ENCODE data around the gene CSRNP3.

CSRNP3 gene

DNA sequence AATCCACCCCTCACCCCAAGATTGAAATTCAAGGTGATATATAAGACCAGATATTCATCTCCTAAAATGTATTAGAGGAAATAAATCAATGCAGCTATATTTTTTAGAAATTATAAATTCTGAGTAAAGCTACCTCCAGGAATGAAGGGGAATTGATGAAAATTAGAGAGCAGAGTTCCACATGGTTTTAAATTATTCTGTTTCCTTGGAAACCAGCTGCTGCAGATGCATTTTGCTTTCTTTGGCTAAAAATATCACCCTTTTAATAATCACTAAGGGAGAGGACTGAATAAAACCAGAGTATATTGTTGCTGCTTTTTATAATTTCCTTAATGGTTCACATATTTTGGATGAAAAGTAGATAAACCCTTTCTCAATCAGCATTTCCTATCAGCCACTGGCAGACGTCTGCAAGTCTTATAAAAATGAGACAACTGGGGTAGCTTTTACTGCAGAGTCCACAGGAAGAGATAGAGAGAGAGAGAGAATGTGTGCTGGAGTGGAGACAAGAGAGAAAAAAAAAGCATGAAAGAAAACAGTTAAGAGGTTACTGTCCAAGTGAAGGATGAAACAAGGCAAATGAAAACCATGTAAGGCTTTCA is 2.0 kb downstream of the CSRNP3 start:
- DNase-seq: no peak

DNA sequence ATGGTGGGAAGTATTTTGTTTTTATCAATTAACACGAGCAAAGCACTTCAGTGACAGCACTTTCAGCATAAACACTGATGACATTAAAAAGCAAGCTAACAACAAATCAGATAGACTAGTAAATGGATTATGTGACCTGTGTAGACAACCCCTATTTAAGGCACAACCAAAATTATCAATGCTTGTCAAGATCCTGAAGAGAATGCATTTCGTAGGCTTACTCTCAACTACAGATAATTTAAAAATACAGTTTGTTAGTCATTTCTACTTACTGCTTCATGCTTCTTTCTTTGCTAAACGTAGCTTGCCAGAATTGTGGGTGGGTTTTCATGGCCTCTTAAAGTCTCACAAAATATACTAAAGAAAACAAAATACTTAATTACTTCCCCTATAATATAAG is 3.4 kb downstream of the CSRNP3 start:
- no peak for DNase-seq

- no peak for DNase-seq
Measured at GRCh38 chr2:165474619-165475276, 5.2 kb downstream of the CSRNP3 start.

DNA sequence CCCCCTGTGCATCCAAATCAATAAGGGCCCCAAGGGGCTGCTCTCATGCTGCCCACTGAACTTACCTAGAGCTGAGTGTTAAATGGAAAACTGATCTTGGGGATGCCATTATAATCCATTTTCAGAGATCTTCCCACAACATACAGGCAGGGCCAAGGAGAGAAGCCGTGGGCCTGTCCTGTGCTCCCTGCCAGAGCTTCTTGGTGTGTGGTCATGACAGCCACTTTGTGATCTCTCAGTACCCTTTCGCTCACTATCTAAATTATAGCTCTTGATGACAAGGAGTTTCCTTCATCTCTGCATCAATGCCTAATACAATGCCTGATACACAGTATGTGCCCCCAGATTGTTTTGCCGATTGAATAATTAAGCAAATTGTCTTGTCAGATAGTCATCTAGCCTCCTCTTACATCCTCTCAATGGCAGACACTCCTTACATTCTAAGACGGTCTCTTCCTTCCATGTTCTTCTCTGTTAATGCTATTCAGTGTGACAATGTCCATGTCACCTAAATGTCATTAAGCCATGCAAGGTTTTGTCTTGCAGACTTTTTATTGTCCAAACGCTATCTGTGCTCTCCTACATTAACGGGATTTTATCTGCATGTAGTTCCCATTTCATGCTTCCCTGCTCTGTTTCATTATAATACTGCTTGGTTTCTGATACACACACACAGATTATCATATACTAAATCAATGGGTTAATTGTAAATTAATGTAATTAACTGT is 5.9 kb downstream of the CSRNP3 start:
- no peak for DNase-seq

- DNase-seq: no peak
Measured at GRCh38 chr2:165479856-165480255, 10.4 kb downstream of the CSRNP3 start.

GRCh38 chr2:165494573-165494972 is 25.1 kb downstream of the CSRNP3 start:
- DNase-seq: no peak

- DNase-seq: no peak
Measured at GRCh38 chr2:165497659-165498317, 28.3 kb downstream of the CSRNP3 start.

DNA sequence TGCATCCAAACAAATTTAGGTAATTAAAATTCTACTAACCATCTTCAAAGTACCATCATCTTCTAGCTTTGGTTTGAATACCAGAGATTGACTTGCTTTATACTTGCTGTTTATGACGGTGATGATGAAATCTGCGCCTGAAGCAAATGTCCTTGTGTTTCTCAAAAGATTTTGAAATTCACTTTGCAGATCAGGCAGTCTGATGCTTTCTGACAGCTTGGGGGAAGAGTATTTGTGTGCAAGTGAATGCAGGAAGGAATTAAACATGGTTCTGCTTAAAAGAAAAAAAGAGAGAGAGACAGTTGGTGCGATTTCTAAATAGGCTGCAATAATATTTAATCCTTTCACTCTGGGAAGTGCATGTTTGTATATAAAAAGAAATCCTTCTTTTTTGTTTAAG is 29.6 kb downstream of the CSRNP3 start:
- no peak for DNase-seq

DNA sequence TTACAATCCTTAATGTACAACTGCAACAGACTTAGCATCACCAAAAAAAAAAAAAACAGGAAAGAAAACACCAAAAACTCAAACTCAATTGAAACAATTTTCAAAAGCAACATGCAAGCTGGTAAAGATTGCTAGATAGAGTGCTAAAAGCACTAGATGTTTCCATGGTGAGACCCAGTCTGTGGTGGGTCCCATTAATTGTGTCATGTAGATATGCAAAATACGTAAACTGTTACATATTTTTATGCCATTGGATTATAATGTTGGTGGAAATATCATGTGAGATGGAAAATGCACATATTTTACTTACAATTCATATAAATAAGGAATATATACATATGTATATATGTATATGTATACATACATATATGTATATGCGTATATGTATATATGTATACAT is 30.5 kb downstream of the CSRNP3 start:
- no peak for DNase-seq

DNA sequence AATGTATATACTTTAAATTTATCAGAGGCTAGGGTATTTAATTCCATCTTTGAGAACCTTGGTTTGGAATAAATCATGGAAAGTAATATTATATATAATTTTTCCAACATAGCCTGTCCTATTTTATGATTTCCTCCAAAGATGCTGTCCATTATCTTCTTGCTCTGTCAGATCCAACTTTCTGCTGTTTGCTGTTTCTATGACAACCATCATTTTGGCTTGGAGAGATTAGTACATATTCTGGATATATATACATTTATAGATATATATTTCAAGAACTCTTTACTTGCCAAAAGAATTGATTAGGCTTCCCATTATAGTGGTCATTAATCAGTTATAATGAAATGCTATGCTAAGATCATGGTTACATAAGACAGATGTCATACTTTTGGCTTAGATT is 31.3 kb downstream of the CSRNP3 start:
- no peak for DNase-seq

GRCh38 chr2:165505514-165505913 is 36.0 kb downstream of the CSRNP3 start:
- no peak for DNase-seq

DNA sequence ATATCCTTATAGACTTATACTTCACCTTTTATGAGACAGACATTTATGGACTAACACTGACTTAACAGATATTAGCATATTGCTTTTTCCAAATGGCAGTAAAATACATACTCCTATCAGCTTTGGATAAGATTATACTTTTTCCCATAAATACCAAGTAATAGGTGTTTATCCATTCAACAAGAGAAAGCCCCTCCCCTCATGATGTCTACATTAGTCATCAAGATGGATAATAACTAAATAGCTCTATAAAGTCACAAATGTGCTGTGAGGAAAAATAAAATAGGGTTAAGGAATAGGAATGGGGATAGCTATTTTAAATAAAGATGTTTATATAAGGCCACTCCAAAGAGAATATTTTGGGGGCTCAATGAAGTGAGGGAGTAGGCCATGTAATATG is 39.4 kb downstream of the CSRNP3 start:
- no peak for DNase-seq

DNA sequence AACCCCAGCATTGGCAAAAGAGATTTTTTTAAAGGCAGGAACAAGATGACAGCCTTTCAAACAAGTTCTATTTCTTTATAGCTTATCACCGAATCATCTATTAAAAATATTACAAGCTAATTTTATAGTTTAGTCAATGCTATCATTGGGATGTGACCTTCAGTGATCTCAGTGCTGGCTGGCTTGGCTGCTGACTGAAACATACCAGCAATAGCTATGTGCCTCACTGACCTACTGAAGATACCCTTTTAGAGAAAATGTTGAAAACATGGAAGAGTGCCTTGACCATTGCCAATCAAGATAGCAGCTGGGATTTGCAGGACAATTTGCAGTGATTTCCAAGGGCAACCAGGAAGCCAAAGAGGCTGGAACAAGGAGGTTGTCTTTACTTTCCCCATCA is 44.0 kb downstream of the CSRNP3 start:
- DNase-seq: no peak

DNA sequence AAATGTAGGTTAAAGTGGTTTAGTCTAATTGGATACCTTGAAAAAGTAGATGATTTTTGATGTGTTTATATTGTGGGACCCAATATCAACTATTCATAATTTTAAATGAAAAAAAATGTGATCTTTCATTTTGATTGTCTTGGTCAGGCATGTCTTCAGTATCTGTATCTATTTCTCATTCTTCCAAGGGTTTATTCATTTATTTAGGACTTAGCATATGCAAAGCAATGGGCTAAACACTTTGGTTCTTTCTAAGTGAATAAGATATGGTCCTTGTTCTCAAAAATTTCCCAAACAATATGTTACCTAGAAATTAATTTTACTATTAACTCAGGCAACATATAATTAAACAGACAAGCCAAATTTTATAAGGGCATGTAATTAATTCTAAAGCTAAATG is 49.1 kb downstream of the CSRNP3 start:
- DNase-seq: no peak

DNA sequence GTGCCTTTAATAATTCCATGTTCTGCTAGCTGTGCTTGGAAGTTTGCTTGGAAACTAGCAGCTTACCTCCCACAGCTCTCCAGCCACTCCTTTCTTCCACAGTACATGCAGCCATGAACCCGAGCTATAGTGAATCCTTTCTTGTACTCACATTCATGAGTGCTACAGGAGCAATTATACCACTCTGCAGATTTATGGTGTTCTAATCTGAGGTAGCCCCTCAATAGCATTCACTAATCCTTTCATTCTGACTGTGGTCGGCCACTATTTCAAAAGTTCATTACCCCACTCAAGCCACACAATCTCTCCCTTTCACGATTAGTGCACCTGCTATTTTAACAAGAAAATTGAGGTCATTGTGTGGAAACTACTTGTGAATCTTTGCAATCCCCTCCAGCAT is 53.2 kb downstream of the CSRNP3 start:
- no peak for DNase-seq

DNA sequence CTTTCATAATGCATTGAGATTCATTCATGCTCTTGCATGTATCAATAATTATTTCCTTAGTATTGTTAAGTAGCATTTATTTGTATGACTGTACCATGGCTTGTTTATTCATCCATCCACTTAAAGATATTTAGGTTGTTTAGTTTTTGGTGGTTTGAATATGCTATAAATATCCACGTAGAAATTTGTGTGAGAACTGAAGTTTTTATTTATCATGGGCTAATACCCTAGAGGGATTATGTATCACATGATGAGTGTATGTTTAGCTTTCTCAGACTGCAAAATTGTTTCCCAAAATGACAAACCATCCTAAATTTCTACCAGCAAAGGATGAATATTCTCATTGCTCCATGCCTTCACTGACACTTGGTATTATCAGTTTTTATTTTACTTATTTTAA is 55.2 kb downstream of the CSRNP3 start:
- no peak for DNase-seq

DNA sequence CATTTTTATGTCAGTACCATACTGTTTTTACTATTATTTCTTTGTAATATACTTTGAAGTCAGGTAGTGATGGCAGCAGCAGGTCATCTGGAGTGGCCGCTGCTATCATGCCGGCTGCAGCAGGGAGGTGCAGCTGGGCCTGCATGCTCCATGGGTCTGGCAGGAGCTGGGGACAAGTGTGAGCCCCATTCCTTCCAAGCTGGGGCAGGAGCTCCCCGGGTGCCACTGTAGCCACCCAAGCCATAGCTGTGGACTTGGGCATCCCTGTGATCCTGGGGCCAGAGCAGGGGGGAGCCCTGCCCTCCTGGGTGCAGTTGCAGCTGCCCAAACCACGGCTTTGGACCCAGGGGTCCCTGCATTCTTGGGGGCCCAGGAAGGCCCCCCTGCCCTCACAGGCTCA is 59.2 kb downstream of the CSRNP3 start:
- DNase-seq: no peak

- DNase-seq: no peak
Measured at GRCh38 chr2:165529130-165529529, 59.6 kb downstream of the CSRNP3 start.

DNA sequence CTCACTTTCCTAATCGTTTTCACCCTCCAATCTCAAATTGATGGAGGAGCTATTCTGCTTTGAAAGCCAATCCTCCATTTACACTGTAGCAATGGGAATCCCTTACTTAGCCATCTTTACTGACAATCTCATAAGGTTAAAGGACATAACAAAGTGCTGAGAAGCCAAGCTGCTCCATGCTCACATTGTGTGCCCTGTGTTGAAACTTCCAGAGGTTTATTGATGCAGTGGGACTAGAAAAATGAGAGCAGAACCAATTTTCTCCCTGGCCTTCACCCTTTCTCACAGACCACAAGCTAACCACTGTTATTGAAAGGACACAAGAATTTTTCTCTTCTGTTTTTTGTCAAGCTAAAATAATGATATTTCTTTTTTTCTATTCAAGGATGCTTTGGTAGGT is 63.8 kb downstream of the CSRNP3 start:
- DNase-seq: no peak

DNA sequence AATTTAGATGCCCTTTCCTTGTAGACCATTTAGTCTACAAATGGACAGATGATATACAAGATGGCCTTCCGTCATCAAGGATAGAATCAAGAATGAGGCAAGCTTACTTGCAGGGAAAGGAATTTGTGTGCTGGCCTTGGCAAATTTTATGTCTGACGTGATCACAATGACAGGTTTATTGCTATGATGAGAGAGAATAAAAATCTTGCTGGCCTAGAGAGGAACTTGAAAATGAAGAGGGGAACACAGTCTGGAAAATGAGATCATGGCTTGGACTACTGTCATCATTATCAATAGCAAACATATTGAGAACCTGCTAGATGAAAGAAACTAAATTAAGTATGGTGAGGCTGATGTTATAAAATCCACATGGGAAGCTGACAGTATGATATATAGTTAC is 66.0 kb downstream of the CSRNP3 start:
- DNase-seq: no peak

GRCh38 chr2:165536851-165537499 is 67.5 kb downstream of the CSRNP3 start:
- no peak for DNase-seq

- DNase-seq: no peak
Measured at GRCh38 chr2:165539985-165540384, 70.5 kb downstream of the CSRNP3 start.

DNA sequence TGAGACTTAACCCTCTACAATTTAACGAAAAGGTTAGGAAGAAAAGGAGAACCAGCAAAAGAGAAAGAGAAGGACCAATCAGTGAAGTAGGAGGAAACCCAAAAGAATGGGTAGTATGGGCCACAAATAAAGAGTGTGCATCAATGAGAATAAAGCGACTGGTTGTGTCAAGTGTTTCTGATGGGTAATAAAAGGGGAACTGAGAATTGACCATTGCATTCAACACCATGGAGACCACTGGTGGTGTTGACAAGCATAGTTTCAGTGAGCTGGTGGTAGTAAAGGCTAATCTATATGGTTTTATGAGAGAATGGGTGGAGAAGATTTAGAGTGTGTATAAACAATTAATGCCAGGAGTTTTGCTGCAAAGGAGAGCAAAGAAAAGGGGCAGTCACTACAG is 75.4 kb downstream of the CSRNP3 start:
- no peak for DNase-seq

All from stimulated activated CD8-positive, alpha-beta memory T cell treated with anti-CD3 and anti-CD28 coated beads, Interleukin-4, amount 100 ng/mL, for 48 hours (primary cell).